Measurements from ENCODE around the gene FAM83C. TPM values are rescaled to one million over a fixed set of nuclear protein-coding genes. Genes with fewer than 3 reads are reported as not detected.
"Not testable (repeated sequence)": the region's sequence is repeated elsewhere in the genome, so short reads cannot be mapped to it uniquely, and the experiment has no call there.

Gene FAM83C
- total RNA-seq, 4 donors from 2014 or later, result 29.5 to 55.3 (median 38.2) TPM

DNA sequence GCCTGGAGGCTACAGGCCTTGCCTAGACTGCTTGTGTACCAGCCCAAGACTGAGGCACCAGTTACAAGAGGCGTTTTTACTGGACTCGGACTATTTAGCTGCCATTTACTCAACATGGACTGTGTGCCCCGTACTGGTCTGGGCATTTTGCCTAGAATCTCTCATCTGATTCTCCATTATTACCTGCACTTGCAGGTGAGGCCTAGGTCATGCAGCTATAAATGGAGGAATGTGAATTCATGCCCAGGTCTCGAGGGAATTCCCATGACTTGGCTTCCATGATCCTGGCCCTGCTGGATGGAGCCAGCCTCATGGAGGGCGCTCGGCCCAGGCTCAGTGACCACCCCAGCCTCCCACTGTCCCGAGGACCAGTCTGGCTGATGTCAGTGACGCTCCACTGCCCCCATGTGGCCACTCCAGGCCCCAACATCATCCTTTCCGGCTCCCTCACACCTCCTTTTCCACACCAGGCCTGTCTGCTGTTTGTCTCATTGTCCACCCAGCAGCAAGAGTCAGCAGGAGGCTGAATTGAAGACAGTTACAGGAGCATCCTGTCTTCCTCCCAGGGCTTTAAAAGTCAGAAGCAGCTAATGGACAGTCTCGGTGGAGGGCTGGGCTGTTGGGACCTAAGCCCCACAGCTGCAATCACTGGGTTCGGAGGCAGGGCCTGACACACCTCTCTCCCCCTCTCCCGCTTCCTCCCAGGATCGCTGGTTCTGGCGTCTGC lies 23.0 kb downstream of the FAM83C start:
- WGBS, 2 donors, result 50 to 57% methylated on average over 8 to 11 of the region's 14 CpGs
- peaks cover 0 to 7% (median 0%) of the 10 kb centered on the region in 3 donors for H3K4me1 ChIP-seq
- no peak overlapping the region for H3K27ac ChIP-seq
- no peaks in the 10 kb centered on the region for H3K9me3 ChIP-seq
- no peak for DNase-seq
- H3K36me3 ChIP-seq, result peaks cover 0 to 72% (median 10%) of the 10 kb centered on the region in 3 donors
- no peaks in the 10 kb centered on the region for H3K27me3 ChIP-seq
- H3K4me3 ChIP-seq, result no peak overlapping the region
- intact Hi-C loops (cut with DNase I), result loop anchor here (10.0 kb wide), 1 partner anchor 54 kb away; no protein-coding TSS in a partner anchor
- TF ChIP-seq, protein P1, sequence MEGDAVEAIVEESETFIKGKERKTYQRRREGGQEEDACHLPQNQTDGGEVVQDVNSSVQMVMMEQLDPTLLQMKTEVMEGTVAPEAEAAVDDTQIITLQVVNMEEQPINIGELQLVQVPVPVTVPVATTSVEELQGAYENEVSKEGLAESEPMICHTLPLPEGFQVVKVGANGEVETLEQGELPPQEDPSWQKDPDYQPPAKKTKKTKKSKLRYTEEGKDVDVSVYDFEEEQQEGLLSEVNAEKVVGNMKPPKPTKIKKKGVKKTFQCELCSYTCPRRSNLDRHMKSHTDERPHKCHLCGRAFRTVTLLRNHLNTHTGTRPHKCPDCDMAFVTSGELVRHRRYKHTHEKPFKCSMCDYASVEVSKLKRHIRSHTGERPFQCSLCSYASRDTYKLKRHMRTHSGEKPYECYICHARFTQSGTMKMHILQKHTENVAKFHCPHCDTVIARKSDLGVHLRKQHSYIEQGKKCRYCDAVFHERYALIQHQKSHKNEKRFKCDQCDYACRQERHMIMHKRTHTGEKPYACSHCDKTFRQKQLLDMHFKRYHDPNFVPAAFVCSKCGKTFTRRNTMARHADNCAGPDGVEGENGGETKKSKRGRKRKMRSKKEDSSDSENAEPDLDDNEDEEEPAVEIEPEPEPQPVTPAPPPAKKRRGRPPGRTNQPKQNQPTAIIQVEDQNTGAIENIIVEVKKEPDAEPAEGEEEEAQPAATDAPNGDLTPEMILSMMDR (IDR thresholded peaks at IDR 0.05), result peak; percentile 49 to 65 (median 53)
- TF ChIP-seq POLR2A (IDR thresholded peaks at IDR 0.05), result no peak

DNA sequence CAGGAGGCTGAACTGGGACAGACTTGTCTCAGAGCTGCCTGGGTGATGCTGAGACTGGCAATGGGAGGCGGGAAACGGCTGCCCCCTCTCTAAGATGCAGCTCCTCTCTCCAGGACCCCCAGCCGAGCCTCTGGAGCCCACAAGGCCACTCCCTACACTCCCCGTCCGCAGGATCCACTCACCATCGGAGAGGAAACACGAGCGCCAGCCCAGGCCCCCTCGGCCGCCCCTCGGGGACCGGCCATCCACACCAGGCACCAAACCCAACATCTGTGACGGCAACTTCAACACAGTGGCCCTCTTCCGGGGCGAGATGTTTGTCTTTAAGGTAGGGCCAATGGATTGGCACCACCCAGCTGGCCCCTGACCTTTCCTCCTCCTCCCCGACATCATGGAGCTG lies 25.1 kb downstream of the FAM83C start:
- WGBS, 2 donors, result 91 to 97% methylated on average over 4 to 13 of the region's 16 CpGs
- Histone ChIP-seq H3K36me3 (peaks cover 0 to 70% (median 10%) of the 10 kb centered on the region in 3 donors), H3K27me3 (no peaks in the 10 kb centered on the region), H3K27ac (no peak overlapping the region), H3K9me3 (no peaks in the 10 kb centered on the region), H3K4me1 (peaks cover 0 to 19% (median 0%) of the 10 kb centered on the region in 3 donors), H3K4me3 (no peak overlapping the region)
- intact Hi-C loops (cut with DNase I), result loop anchor here (10.0 kb wide), 1 partner anchor 52 kb away; no protein-coding TSS in a partner anchor
- TF ChIP-seq, protein P1 (IDR thresholded peaks at IDR 0.05), result no peak
- no peak for TF ChIP-seq POLR2A (IDR thresholded peaks at IDR 0.05)
- DNase-seq, result no peak

DNA sequence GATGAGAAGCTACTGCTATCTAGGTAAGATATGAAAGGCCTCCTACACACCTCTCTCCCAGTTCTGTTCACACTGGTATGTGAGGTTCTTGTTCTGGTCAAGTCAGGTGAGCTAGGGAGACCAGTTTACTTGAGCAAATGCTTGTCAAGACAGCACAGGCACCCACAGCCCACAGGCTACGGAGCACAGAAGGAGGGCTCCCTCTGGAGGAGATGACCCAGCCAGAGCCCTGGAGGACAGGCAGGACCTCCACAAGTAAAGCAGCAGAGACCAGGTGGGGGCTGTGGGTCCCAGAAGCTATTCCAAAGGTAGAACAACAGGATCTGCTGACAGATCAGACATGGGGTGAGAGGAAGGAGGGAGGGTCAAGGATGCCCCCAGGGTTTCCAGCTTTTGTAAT lies 27.5 kb downstream of the FAM83C start:
- no peaks in the 10 kb centered on the region for H3K9me3 ChIP-seq
- intact Hi-C loops (cut with DNase I), result loop anchor here (10.0 kb wide), 1 partner anchor 50 kb away; no protein-coding TSS in a partner anchor
- DNase-seq, result no peak
- peaks cover 0 to 19% (median 0%) of the 10 kb centered on the region in 3 donors for H3K4me1 ChIP-seq
- peaks cover 0 to 47% (median 6%) of the 10 kb centered on the region in 3 donors for H3K36me3 ChIP-seq
- TF ChIP-seq, protein P1 (IDR thresholded peaks at IDR 0.05), result no peak
- TF ChIP-seq POLR2A (IDR thresholded peaks at IDR 0.05), result no peak
- 83% methylated on average over 1 of the region's 1 CpG; no CpG with 5 or more reads in 1 of the 2 donors for WGBS, 2 donors
- no peak overlapping the region for H3K4me3 ChIP-seq
- no peaks in the 10 kb centered on the region for H3K27me3 ChIP-seq
- H3K27ac ChIP-seq, result no peak overlapping the region

- Histone ChIP-seq H3K27me3 (no peaks in the 10 kb centered on the region), H3K4me1 (peaks cover 0 to 12% (median 0%) of the 10 kb centered on the region in 3 donors), H3K27ac (no peak overlapping the region), H3K36me3 (peaks cover 0 to 39% (median 6%) of the 10 kb centered on the region in 3 donors), H3K9me3 (no peaks in the 10 kb centered on the region), H3K4me3 (no peak overlapping the region)
- WGBS, 2 donors, result 62 to 77% methylated on average over 5 to 7 of the region's 17 CpGs
- intact Hi-C loops (cut with DNase I), result loop anchor here (10.0 kb wide), 1 partner anchor 49 kb away; no protein-coding TSS in a partner anchor
- no peak for DNase-seq
- TF ChIP-seq, protein P1 (IDR thresholded peaks at IDR 0.05), result no peak
- TF ChIP-seq POLR2A (IDR thresholded peaks at IDR 0.05), result no peak
Measured at GRCh38 chr20:35263532-35264341, 28.5 kb downstream of the FAM83C start.

- Histone ChIP-seq H3K36me3 (peaks cover 0 to 31% (median 4%) of the 10 kb centered on the region in 3 donors), H3K4me1 (peaks cover 0 to 12% (median 0%) of the 10 kb centered on the region in 3 donors)
- not testable (repeated sequence) for H3K27ac ChIP-seq, DNase-seq, H3K4me3 ChIP-seq, H3K9me3 ChIP-seq, H3K27me3 ChIP-seq
- intact Hi-C loops (cut with DNase I), result loop anchor here (10.0 kb wide), 1 partner anchor 48 kb away; no protein-coding TSS in a partner anchor
- 67 to 69% methylated on average over 5 of the region's 8 CpGs for WGBS, 2 donors
Measured at GRCh38 chr20:35262731-35263531, 29.3 kb downstream of the FAM83C start.

DNA sequence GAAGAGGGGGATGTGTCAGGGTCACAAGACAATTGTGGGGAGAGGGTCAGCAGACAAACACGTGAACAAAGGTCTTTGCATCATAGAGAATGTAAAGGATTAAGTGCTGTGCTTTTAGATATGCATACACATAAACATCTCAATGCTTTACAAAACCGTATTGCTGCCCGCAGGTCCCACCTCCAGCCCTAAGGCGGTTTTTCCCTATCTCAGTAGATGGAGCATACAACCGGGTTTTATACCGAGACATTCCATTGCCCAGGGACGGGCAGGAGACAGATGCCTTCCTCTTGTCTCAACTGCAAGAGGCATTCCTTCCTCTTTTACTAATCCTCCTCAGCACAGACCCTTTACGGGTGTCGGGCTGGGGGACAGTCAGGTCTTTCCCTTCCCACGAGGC lies 29.9 kb downstream of the FAM83C start:
- not testable (repeated sequence) for H3K4me3 ChIP-seq, H3K9me3 ChIP-seq, DNase-seq, H3K27me3 ChIP-seq, H3K27ac ChIP-seq
- H3K36me3 ChIP-seq, result peaks cover 0 to 25% (median 4%) of the 10 kb centered on the region in 3 donors
- WGBS, 2 donors, result 73% methylated on average over 6 to 7 of the region's 10 CpGs
- peaks cover 0 to 12% (median 0%) of the 10 kb centered on the region in 3 donors for H3K4me1 ChIP-seq
- intact Hi-C loops (cut with DNase I), result loop anchor here (10.0 kb wide), 1 partner anchor 48 kb away; no protein-coding TSS in a partner anchor
